PC-9 (cell line): ENCODE data around the gene PALM. TPM values are rescaled to one million over a fixed set of nuclear protein-coding genes. Genes with fewer than 3 reads are reported as not detected.

Experiments
- BruUV-seq: library from RNA; stranded (reverse); fragments of 400-500 nt; replicated peaks from 2 replicates; lab custom pipeline; 2021; lab: Mats Ljungman, UMichigan
- CTCF ChIA-PET: fragments of 300-600 bp; sonication (Branson Sonifier 250); formaldehyde crosslinking; loops from one replicate; lab custom pipeline; 2022; ENCODE audit warnings: antibody characterized with exemption; lab: Charles Lee
- POLR2A ChIA-PET: fragments of 300-600 bp; sonication (Branson Sonifier 250); formaldehyde crosslinking; loops from one replicate; lab custom pipeline; 2022; ENCODE audit warnings: antibody characterized with exemption; ENCODE audit not compliant: unreplicated experiment; lab: Charles Lee
- DNase-seq, 2 experiments: peaks; one replicate each; pipeline versions ENCODE4 v3.0.0 to v3.0.0-alpha.2; 2015 to 2022; ENCODE audit warnings: mixed read lengths in 1 of 2
- H2AFZ ChIP-seq: fragments of 200-600 bp; sonication (generic); 2 replicates; pipeline ENCODE4 v1.8.1; 2017; ENCODE audit warnings: antibody characterized with exemption
- H3F3A ChIP-seq: fragments of 200-600 bp; sonication (generic); 2 replicates; pipeline ENCODE4 v1.8.1; 2017; ENCODE audit warnings: antibody characterized with exemption, mild to moderate bottlenecking, low read depth; ENCODE audit not compliant: insufficient read depth
- H3K27ac ChIP-seq: fragments of 200-600 bp; sonication (generic); 2 replicates; pipeline ENCODE4 v1.6.1; 2016; ENCODE audit warnings: mixed run types
- H3K27me3 ChIP-seq: fragments of 200-600 bp; sonication (generic); 2 replicates; pipeline ENCODE4 v1.6.1; 2016; ENCODE audit warnings: low read depth, mixed run types; ENCODE audit not compliant: insufficient read depth
- H3K36me3 ChIP-seq: fragments of 200-600 bp; sonication (generic); 2 replicates; pipeline ENCODE4 v1.6.1; 2016; ENCODE audit warnings: low read depth, mixed run types
- H3K4me1 ChIP-seq: fragments of 200-600 bp; sonication (generic); replicated peaks from 2 replicates; pipeline ENCODE4 v1.6.1; 2016; ENCODE audit warnings: mixed run types; ENCODE audit not compliant: insufficient read depth
- H3K4me2 ChIP-seq: fragments of 200-600 bp; sonication (generic); 2 replicates; pipeline ENCODE4 v1.6.1; 2017; ENCODE audit warnings: mixed run types
- H3K4me3 ChIP-seq: fragments of 200-600 bp; sonication (generic); 2 replicates; pipeline ENCODE4 v1.6.1; 2016; ENCODE audit warnings: mixed run types
- H3K79me2 ChIP-seq: fragments of 200-600 bp; sonication (generic); 2 replicates; pipeline ENCODE4 v1.6.1; 2017; ENCODE audit warnings: low read depth, mixed run types
- H3K9me2 ChIP-seq: fragments of 200-600 bp; sonication (generic); 2 replicates; pipeline ENCODE4 v1.8.1; 2017; ENCODE audit warnings: mild to moderate bottlenecking; ENCODE audit not compliant: insufficient read depth
- H3K9me3 ChIP-seq: fragments of 200-600 bp; sonication (generic); 2 replicates; pipeline ENCODE4 v1.8.1; 2016; ENCODE audit warnings: low read depth; ENCODE audit not compliant: insufficient read depth
- H4K20me1 ChIP-seq: fragments of 200-600 bp; sonication (generic); 2 replicates; pipeline ENCODE4 v1.8.1; 2017; ENCODE audit not compliant: insufficient read depth
- CTCF ChIP-seq: fragments of 200-600 bp; sonication (generic); conservative IDR thresholded peaks from 2 replicates; pipeline ENCODE4 v1.6.1; 2017; ENCODE audit warnings: mixed run types, antibody characterized with exemption, mild to moderate bottlenecking, moderate library complexity
- EZH2 ChIP-seq: fragments of 200-600 bp; sonication (generic); IDR thresholded peaks from 2 replicates; pipeline ENCODE4 v1.8.0; 2017; ENCODE audit warnings: antibody characterized with exemption, low read depth
- intact Hi-C: fragments of 100-400 bp; cut with micrococcal nuclease; formaldehyde crosslinking; loops from one replicate; pipeline ENCODE4 v1.10.0; 2022; ENCODE audit not compliant: unreplicated experiment
- total RNA-seq: library from RNA; stranded (reverse); gene quantifications from 2 replicates; pipeline ENCODE4 v1.2.3, GENCODE V29; 2021

The PALM gene
- total RNA-seq, 1 experiment from 2014 or later, result 1.8 TPM

- DNase-seq, result no peak
- Histone ChIP-seq H3F3A (peaks cover 26% of the 10 kb centered on the region), H3K36me3 (no peaks in the 10 kb centered on the region), H3K9me3 (no peaks in the 10 kb centered on the region), H3K9me2 (no peaks in the 10 kb centered on the region), H3K4me1 (peaks cover 30% of the 10 kb centered on the region), H4K20me1 (no peaks in the 10 kb centered on the region), H3K27ac (no peak overlapping the region), H3K4me2 (peak overlapping the region; percentile 95), H3K4me3 (no peak overlapping the region; the same call in 1 of the 2 replicates), H3K79me2 (peaks cover 19% of the 10 kb centered on the region), H2AFZ (no peak overlapping the region), H3K27me3 (no peaks in the 10 kb centered on the region)
- BruUV-seq, result no TSS peak
- intact Hi-C loops, result no loop called here
- CTCF ChIA-PET, result no interaction called here
- TF ChIP-seq EZH2, result no peak
- TF ChIP-seq CTCF, result no peak
- POLR2A ChIA-PET, result interaction anchor here (0.6 to 1.5 kb wide), 3 partner anchors 120 to 425 kb away, joined by 8 to 16 read pairs (median 12); no protein-coding TSS in a partner anchor
Measured at GRCh38 chr19:676007-676338, 32.8 kb upstream of the PALM start.

GRCh38 chr19:676339-677105 is 32.2 kb upstream of the PALM start, which contains the start of gene FSTL3:
TSS of gene FSTL3 (plus strand) at chr19:676392. CDS start at chr19:676424, 32 bp downstream.
- ChIA-PET POLR2A (interaction anchor here (0.6 to 1.5 kb wide), 6 partner anchors 13 to 592 kb away, joined by 4 to 20 read pairs (median 6); no protein-coding TSS in a partner anchor), CTCF (no interaction called here)
- intact Hi-C loops, result loop anchor here (1.0 kb wide), 2 partner anchors 13 to 76 kb away; partner anchors contain the start of gene RNF126
- H3K79me2 ChIP-seq, result peaks cover 19% of the 10 kb centered on the region
- no TSS peak for BruUV-seq
- H3K27me3 ChIP-seq, result no peaks in the 10 kb centered on the region
- no peaks in the 10 kb centered on the region for H4K20me1 ChIP-seq
- H3K36me3 ChIP-seq, result no peaks in the 10 kb centered on the region
- peaks cover 30% of the 10 kb centered on the region for H3K4me1 ChIP-seq
- no peaks in the 10 kb centered on the region for H3K9me3 ChIP-seq
- H3F3A ChIP-seq, result peaks cover 31% of the 10 kb centered on the region
- TF ChIP-seq EZH2, result no peak
- no peak for TF ChIP-seq CTCF
- no peaks in the 10 kb centered on the region for H3K9me2 ChIP-seq
- peak within 1 kb of the TSS; percentile 95 for H3K4me2 ChIP-seq
- DNase-seq, result peak in 1 of 2 experiments; percentile 41
- no peak within 1 kb of the TSS for H2AFZ ChIP-seq
- H3K27ac ChIP-seq, result peak within 1 kb of the TSS; percentile 43; the same call in 1 of the 2 replicates
- peak within 1 kb of the TSS; percentile 72 for H3K4me3 ChIP-seq

GRCh38 chr19:677201-677600 is 31.5 kb upstream of the PALM start:
- H3K79me2 ChIP-seq, result peaks cover 19% of the 10 kb centered on the region
- peak; percentile 70 to 92 for DNase-seq
- peaks cover 30% of the 10 kb centered on the region for H3K4me1 ChIP-seq
- peaks cover 33% of the 10 kb centered on the region for H3F3A ChIP-seq
- peak overlapping the region; percentile 72 for H3K4me3 ChIP-seq
- no peaks in the 10 kb centered on the region for H3K27me3 ChIP-seq
- intact Hi-C loops, result loop anchor here (1.0 kb wide), 2 partner anchors 14 to 75 kb away; partner anchors contain the start of gene RNF126
- H3K36me3 ChIP-seq, result no peaks in the 10 kb centered on the region
- no peaks in the 10 kb centered on the region for H3K9me3 ChIP-seq
- no peaks in the 10 kb centered on the region for H3K9me2 ChIP-seq
- no peak for TF ChIP-seq EZH2
- TF ChIP-seq CTCF, result no peak
- BruUV-seq, result no TSS peak
- H3K4me2 ChIP-seq, result peak overlapping the region; percentile 95
- ChIA-PET CTCF (interaction anchor here (0.9 to 1.0 kb wide), 2 partner anchors 57 to 75 kb away, joined by 3 read pairs; no protein-coding TSS in a partner anchor), POLR2A (interaction anchor here (0.5 to 1.5 kb wide), 11 partner anchors 14 to 592 kb away, joined by 3 to 12 read pairs (median 5); no protein-coding TSS in a partner anchor)
- H4K20me1 ChIP-seq, result no peaks in the 10 kb centered on the region
- H3K27ac ChIP-seq, result peak overlapping the region; percentile 43; the same call in 1 of the 2 replicates
- H2AFZ ChIP-seq, result no peak overlapping the region
